GM12878 (cell line): ENCODE measurements around the gene PRRT1. TPM values are rescaled to one million over a fixed set of nuclear protein-coding genes. Genes with fewer than 3 reads are reported as not detected.

Source experiments
- ATAC-seq: fragments of 200-7000 bp; cut with Tn5 transposase; 3 replicates; pipeline ENCODE4 v1.9.1; 2020; ENCODE audit warnings: mild to moderate bottlenecking, moderate library complexity
- BruUV-seq: library from RNA; stranded (reverse); fragments of 400-500 nt; replicated peaks from 2 replicates; lab custom pipeline; 2021; lab: Mats Ljungman, UMichigan
- CTCF ChIA-PET: fragments of 300-600 bp; sonication (Branson Sonifier 250); formaldehyde crosslinking; extraction: SDS; loops from one replicate; lab custom pipeline; 2021; ENCODE audit warnings: inconsistent platforms; lab: Yijun Ruan, JAX
- POLR2A ChIA-PET: fragments of 350-600 bp; formaldehyde crosslinking; extraction: SDS; loops from one replicate; lab custom pipeline; 2021; ENCODE audit warnings: inconsistent platforms; lab: Charles Lee
- RAD21 ChIA-PET: fragments of 300-600 bp; sonication (Branson Sonifier 250); formaldehyde crosslinking; loops from one replicate; lab custom pipeline; 2023; ENCODE audit warnings: antibody characterized with exemption; ENCODE audit not compliant: unreplicated experiment; lab: Charles Lee
- SMC1A ChIA-PET: fragments of 300-600 bp; sonication (Branson Sonifier 250); formaldehyde crosslinking; loops from one replicate; lab custom pipeline; 2023; ENCODE audit not compliant: unreplicated experiment, uncharacterized antibody; lab: Charles Lee
- DNase-seq: peaks from one replicate; pipeline ENCODE4 v3.0.0-alpha.2; 2011; ENCODE audit warnings: low read depth, low spot score
- FAIRE-seq: peaks from 3 replicates; lab custom pipeline; 2011; peaks lifted over from hg19 to GRCh38; lab: Jason Lieb, UNC
- H2AFZ ChIP-seq: 2 replicates; pipeline ENCODE4 v1.6.0; 2011; ENCODE audit warnings: low read depth, low read length, control low read depth; ENCODE audit not compliant: control insufficient read depth
- H3K27ac ChIP-seq: 2 replicates; pipeline ENCODE4 v1.5.1; 2011; ENCODE audit warnings: control low read depth; ENCODE audit not compliant: control insufficient read depth, insufficient read depth
- H3K27me3 ChIP-seq, 2 experiments: replicated peaks in 1 of 2; 2 replicates each; pipeline versions ENCODE4 v1.6.0 to v1.6.1; 2011; ENCODE audit warnings: low read length in 1 of 2; ENCODE audit not compliant: control insufficient read depth in 2 of 2, insufficient read depth in 2 of 2
- H3K36me3 ChIP-seq, 2 experiments: 2 replicates each; pipeline ENCODE4 v1.5.1; 2011; ENCODE audit warnings: low read length in 1 of 2; ENCODE audit not compliant: control insufficient read depth in 2 of 2, insufficient read depth in 2 of 2
- H3K4me1 ChIP-seq: 2 replicates; pipeline ENCODE4 v1.6.1; 2011; ENCODE audit warnings: mild to moderate bottlenecking, low read length, moderate library complexity, mixed read lengths; ENCODE audit not compliant: control insufficient read depth, insufficient read depth
- H3K4me2 ChIP-seq: 2 replicates; pipeline ENCODE4 v1.6.0; 2011; ENCODE audit warnings: control low read depth; ENCODE audit not compliant: control insufficient read depth, insufficient read depth
- H3K4me3 ChIP-seq: fragments of 200-600 bp; sonication (generic); 2 replicates; pipeline ENCODE4 v1.5.1; 2016
- H3K79me2 ChIP-seq: 2 replicates; pipeline ENCODE4 v1.6.0; 2011; ENCODE audit warnings: low read length; ENCODE audit not compliant: control insufficient read depth, insufficient read depth
- H3K9ac ChIP-seq: 2 replicates; pipeline ENCODE4 v1.8.0; 2011; ENCODE audit warnings: low read length, control low read depth, mixed read lengths; ENCODE audit not compliant: control insufficient read depth, insufficient read depth
- H3K9me3 ChIP-seq: replicated peaks from 3 replicates; pipeline ENCODE4 v1.5.1; 2011; ENCODE audit warnings: mild to moderate bottlenecking, low read length; ENCODE audit not compliant: control insufficient read depth, insufficient read depth
- H4K20me1 ChIP-seq: 2 replicates; pipeline ENCODE4 v1.6.0; 2011; ENCODE audit not compliant: control insufficient read depth, insufficient read depth
- ATF7 ChIP-seq: fragments of 450-650 bp; IDR thresholded peaks from 2 replicates; pipeline ENCODE4 v1.6.1; 2016; ENCODE audit warnings: low read depth, mild to moderate bottlenecking
- BACH1 ChIP-seq: fragments of 450-650 bp; IDR thresholded peaks from 2 replicates; pipeline ENCODE4 v1.6.1; 2017; ENCODE audit warnings: mild to moderate bottlenecking, borderline replicate concordance
- CEBPB ChIP-seq, 2 experiments: fragments of 150-350 bp in 1 of 2; IDR thresholded peaks; 2 replicates each; pipeline ENCODE4 v1.6.1; 2012 to 2014; ENCODE audit warnings: low read depth in 2 of 2, low read length in 2 of 2, borderline replicate concordance in 1 of 2, inconsistent platforms in 1 of 2
- MXI1 ChIP-seq: fragments of 150-350 bp; IDR thresholded peaks from 2 replicates; pipeline ENCODE4 v1.6.1; 2011; ENCODE audit warnings: low read depth, mild to moderate bottlenecking, inconsistent platforms, low read length, improper control_type of control experiment
- MYC ChIP-seq: IDR thresholded peaks from 2 replicates; pipeline ENCODE4 v1.6.1; 2011; ENCODE audit warnings: mild to moderate bottlenecking, low read length, moderate library complexity, inconsistent platforms; ENCODE audit not compliant: insufficient read depth, insufficient replicate concordance, insufficient read length, severe bottlenecking
- NR2C1 ChIP-seq: fragments of 450-650 bp; IDR thresholded peaks from 2 replicates; pipeline ENCODE4 v1.6.1; 2017; ENCODE audit warnings: antibody characterized with exemption, mild to moderate bottlenecking, moderate library complexity
- SIX5 ChIP-seq: IDR thresholded peaks from 2 replicates; pipeline ENCODE4 v1.6.1; 2011; ENCODE audit warnings: mild to moderate bottlenecking, low read depth, low read length, moderate library complexity; ENCODE audit not compliant: severe bottlenecking
- SRF ChIP-seq, 2 experiments: IDR thresholded peaks; 2 replicates each; pipeline ENCODE4 v1.6.1; 2011; ENCODE audit warnings: low read depth in 2 of 2, low read length in 2 of 2, mild to moderate bottlenecking in 1 of 2, moderate library complexity in 1 of 2
- SUPT20H ChIP-seq: IDR thresholded peaks from 2 replicates; pipeline ENCODE4 v1.6.1; 2011; ENCODE audit warnings: low read depth, mild to moderate bottlenecking, low read length, moderate library complexity, borderline replicate concordance; ENCODE audit not compliant: control insufficient read depth
- SUZ12 ChIP-seq: fragments of 200-600 bp; sonication (generic); IDR thresholded peaks from one replicate; pipeline ENCODE4 v1.6.1; 2018; ENCODE audit warnings: antibody characterized with exemption, mild to moderate bottlenecking; ENCODE audit not compliant: unreplicated experiment
- USF2 ChIP-seq: IDR thresholded peaks from 2 replicates; pipeline ENCODE4 v1.6.1; 2011; ENCODE audit warnings: low read depth, low read length, improper control_type of control experiment, borderline replicate concordance
- YBX1 ChIP-seq: fragments of 450-650 bp; IDR thresholded peaks from 2 replicates; pipeline ENCODE4 v1.6.1; 2016; ENCODE audit warnings: antibody characterized with exemption
- ZNF384 ChIP-seq: IDR thresholded peaks from 2 replicates; pipeline ENCODE4 v1.6.1; 2012; ENCODE audit warnings: low read depth, mild to moderate bottlenecking, low read length, improper control_type of control experiment, borderline replicate concordance
- WGBS: methylation state at CpG from one replicate; pipeline ENCODE4 v1.1.6; 2016; ENCODE audit warnings: low lambda C conversion rate; ENCODE audit not compliant: insufficient replicate concordance, insufficient coverage; ENCODE audit errors: missing lambda C conversion rate; 5-methylcytosine and 5-hydroxymethylcytosine counted together
- in situ Hi-C: fragments of 300-500 bp; cut with MboI; formaldehyde crosslinking; loops from 9 replicates; pipeline ENCODE4 v1.14.3; 2018; ENCODE audit warnings: mixed read lengths
- intact Hi-C: fragments of 100-400 bp; cut with micrococcal nuclease; formaldehyde crosslinking; loops from one replicate; pipeline ENCODE4 v1.14.2; 2022; ENCODE audit not compliant: unreplicated experiment
- polyA plus RNA-seq, 11 experiments: library from polyadenylated mRNA; depleted of rRNA in 4 of 11; unstranded in 6 of 11; stranded (reverse) in 5 of 11; fragments of >200 nt; fragmentation: Nextera tagmentation in 4 of 11; fragmentation: Illumina TruSeq in 1 of 11; extraction: Ambion mirVana in 4 of 11; extraction: Trizol in 1 of 11; gene quantifications; 1 replicate in 1 of 11; 2 replicates in 10 of 11; pipeline versions ENCODE4 v1.2.1 to v1.2.3, GENCODE V29; 2011 to 2016; ENCODE audit warnings: inconsistent platforms in 2 of 11, missing spikeins in 2 of 11, low read depth in 1 of 11
- total RNA-seq, 4 experiments: library from RNA; depleted of rRNA in 3 of 4; stranded (reverse); fragments of >200 nt in 3 of 4; fragmentation: Illumina TruSeq in 1 of 4; extraction: Trizol in 1 of 4; gene quantifications; 2 replicates each; pipeline versions ENCODE4 v1.2.1 to v1.2.3, GENCODE V29; 2013 to 2021
- TF ChIP-seq, protein P1 (sequence below): fragments of 450-650 bp; formaldehyde crosslinking; IDR thresholded peaks from 2 replicates; pipeline ENCODE4 v1.5.0; 2022; ENCODE audit warnings: mild to moderate bottlenecking, missing genetic modification characterization
- TF ChIP-seq, protein P2 (sequence below): IDR thresholded peaks from 2 replicates; pipeline ENCODE4 v1.6.1; 2011; ENCODE audit warnings: borderline replicate concordance, low read depth, mild to moderate bottlenecking, moderate library complexity, mixed read lengths, low read length; ENCODE audit not compliant: insufficient read depth; ENCODE audit errors: extremely low read length
- TF ChIP-seq, protein P3 (sequence below): IDR thresholded peaks from 2 replicates; pipeline ENCODE4 v1.6.1; 2012; ENCODE audit warnings: low read depth, low read length, improper control_type of control experiment

PRRT1 gene
- total and polyA plus RNA-seq, 10 of the 15 experiments (the other 5 are each of a cell fraction or from before 2014, with no cell fraction given): 0.04 to 0.15 (median 0.10) TPM; not detected in 6

GRCh38 chr6:32175322-32175710 lies 23.6 kb upstream of the PRRT1 start (continued):
- TF ChIP-seq ATF7: no peak
- TF ChIP-seq NR2C1: no peak
- TF ChIP-seq, protein P1, sequence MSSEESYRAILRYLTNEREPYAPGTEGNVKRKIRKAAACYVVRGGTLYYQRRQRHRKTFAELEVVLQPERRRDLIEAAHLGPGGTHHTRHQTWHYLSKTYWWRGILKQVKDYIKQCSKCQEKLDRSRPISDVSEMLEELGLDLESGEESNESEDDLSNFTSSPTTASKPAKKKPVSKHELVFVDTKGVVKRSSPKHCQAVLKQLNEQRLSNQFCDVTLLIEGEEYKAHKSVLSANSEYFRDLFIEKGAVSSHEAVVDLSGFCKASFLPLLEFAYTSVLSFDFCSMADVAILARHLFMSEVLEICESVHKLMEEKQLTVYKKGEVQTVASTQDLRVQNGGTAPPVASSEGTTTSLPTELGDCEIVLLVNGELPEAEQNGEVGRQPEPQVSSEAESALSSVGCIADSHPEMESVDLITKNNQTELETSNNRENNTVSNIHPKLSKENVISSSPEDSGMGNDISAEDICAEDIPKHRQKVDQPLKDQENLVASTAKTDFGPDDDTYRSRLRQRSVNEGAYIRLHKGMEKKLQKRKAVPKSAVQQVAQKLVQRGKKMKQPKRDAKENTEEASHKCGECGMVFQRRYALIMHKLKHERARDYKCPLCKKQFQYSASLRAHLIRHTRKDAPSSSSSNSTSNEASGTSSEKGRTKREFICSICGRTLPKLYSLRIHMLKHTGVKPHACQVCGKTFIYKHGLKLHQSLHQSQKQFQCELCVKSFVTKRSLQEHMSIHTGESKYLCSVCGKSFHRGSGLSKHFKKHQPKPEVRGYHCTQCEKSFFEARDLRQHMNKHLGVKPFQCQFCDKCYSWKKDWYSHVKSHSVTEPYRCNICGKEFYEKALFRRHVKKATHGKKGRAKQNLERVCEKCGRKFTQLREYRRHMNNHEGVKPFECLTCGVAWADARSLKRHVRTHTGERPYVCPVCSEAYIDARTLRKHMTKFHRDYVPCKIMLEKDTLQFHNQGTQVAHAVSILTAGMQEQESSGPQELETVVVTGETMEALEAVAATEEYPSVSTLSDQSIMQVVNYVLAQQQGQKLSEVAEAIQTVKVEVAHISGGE (CRISPR knock-in tag): no peak
- no peak for TF ChIP-seq SUZ12
- TF ChIP-seq, all 136 proteins: peak for 3

- in situ Hi-C loops (no loop called here), intact Hi-C loops (no loop called here)
- no peak overlapping the region for H3K27ac ChIP-seq
- H3K4me1 ChIP-seq: peaks cover 10% of the 10 kb centered on the region
- no peak for DNase-seq
- no peaks in the 10 kb centered on the region for H4K20me1 ChIP-seq
- H3K9ac ChIP-seq: no peak overlapping the region
- ChIA-PET RAD21 (no interaction called here), CTCF (no interaction called here), SMC1A (no interaction called here), POLR2A (interaction anchor here (1.5 kb wide), 1 partner anchor 46 kb away, joined by 6 read pairs; the partner anchor contains the start of gene ATF6B)
- H3K4me3 ChIP-seq: no peak overlapping the region
- no peak for FAIRE-seq
- BruUV-seq: no TSS peak
- H3K36me3 ChIP-seq: no peaks in the 10 kb centered on the region
- no peak overlapping the region for H2AFZ ChIP-seq
- peaks cover 21% of the 10 kb centered on the region for H3K79me2 ChIP-seq
- H3K9me3 ChIP-seq: no peaks in the 10 kb centered on the region
- peak overlapping the region; percentile 68 for H3K4me2 ChIP-seq
- 100% methylated on average over 1 of the region's 1 CpG for WGBS
- H3K27me3 ChIP-seq: no peaks in the 10 kb centered on the region
- no peak for ATAC-seq
- no peak for TF ChIP-seq SRF (IDR thresholded peaks at IDR 0.05; ENCODE audit: low read depth in 2 of 2, low read length in 2 of 2)
- no peak for TF ChIP-seq MXI1
- TF ChIP-seq YBX1: no peak
- no peak for TF ChIP-seq SIX5
- TF ChIP-seq, protein P2, sequence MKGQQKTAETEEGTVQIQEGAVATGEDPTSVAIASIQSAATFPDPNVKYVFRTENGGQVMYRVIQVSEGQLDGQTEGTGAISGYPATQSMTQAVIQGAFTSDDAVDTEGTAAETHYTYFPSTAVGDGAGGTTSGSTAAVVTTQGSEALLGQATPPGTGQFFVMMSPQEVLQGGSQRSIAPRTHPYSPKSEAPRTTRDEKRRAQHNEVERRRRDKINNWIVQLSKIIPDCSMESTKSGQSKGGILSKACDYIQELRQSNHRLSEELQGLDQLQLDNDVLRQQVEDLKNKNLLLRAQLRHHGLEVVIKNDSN: no peak
- no peak for TF ChIP-seq ZNF384
- no peak for TF ChIP-seq SUPT20H
- TF ChIP-seq, protein P3, sequence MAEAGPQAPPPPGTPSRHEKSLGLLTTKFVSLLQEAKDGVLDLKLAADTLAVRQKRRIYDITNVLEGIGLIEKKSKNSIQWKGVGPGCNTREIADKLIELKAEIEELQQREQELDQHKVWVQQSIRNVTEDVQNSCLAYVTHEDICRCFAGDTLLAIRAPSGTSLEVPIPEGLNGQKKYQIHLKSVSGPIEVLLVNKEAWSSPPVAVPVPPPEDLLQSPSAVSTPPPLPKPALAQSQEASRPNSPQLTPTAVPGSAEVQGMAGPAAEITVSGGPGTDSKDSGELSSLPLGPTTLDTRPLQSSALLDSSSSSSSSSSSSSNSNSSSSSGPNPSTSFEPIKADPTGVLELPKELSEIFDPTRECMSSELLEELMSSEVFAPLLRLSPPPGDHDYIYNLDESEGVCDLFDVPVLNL: no peak
- no peak for TF ChIP-seq BACH1
- no peak for TF ChIP-seq MYC
- TF ChIP-seq CEBPB (IDR thresholded peaks at IDR 0.05; ENCODE audit: borderline replicate concordance in 1 of 2, low read depth in 2 of 2, low read length in 2 of 2): no peak
- no peak for TF ChIP-seq USF2
Measured at GRCh38 chr6:32174416-32174815, 22.7 kb upstream of the PRRT1 start.
